Sigmoid colon (tissue), 4 donors: Measurements from ENCODE around the gene CNNM3.

Source experiments
- POLR2A ChIP-seq, 2 donors: fragments of 450-650 bp; IDR thresholded peaks; one replicate each; pipeline ENCODE4 v1.6.1; 2016; ENCODE audit warnings: antibody characterized with exemption in 2 of 2, mild to moderate bottlenecking in 2 of 2, moderate library complexity in 2 of 2
- POLR2AphosphoS5 ChIP-seq, 4 donors: sonication (generic); formaldehyde crosslinking; IDR thresholded peaks; one replicate each; pipeline ENCODE4 v1.6.1; 2017; ENCODE audit warnings: antibody characterized with exemption in 4 of 4
- TF ChIP-seq, protein P1 (sequence below), 4 experiments: fragments of 450-650 bp in 3 of 4; fragments of 200-600 bp in 1 of 4; IDR thresholded peaks; one replicate each; pipeline ENCODE4 v1.5.1; 2016 to 2019; ENCODE audit warnings: antibody characterized with exemption in 4 of 4, mild to moderate bottlenecking in 3 of 4, moderate library complexity in 2 of 4

DNA sequence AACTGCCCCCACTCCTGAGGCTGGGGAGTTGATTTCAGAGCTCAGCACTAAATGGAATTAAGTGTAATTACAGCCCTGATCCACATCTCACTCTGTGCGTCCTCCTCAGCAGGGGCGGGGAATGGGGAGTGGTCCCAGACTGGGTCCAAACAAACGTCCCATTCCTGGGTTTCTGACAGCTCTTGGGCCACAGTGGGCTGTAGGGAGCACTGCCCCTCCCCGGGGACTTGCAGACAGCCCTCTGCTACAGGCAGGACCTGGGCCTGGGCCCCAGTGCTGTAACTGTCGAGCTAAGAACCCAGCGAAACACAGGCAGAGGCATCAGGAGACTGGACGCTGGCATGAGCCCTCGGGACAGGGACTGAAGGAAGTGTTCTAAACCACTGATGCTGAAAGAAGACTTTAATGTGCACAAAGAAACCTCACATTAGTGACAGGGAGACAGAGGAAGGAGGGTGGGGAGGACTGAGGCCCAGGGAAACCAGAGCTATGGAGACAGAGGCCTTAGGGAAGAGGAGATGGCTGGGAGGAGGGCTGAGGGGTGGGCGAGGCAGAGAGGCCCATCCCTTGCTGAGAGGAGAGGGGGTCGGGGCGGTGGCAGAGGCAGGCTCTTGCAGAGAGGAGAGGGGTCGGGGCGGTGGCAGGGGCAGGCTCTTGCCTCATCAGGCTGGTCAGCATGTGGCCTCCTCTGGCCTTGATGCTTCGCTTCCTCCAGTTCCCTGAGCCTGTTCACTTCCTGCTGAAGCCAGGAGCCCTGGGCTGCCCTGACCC, 59.6 kb downstream of the CNNM3 start:
- TF ChIP-seq POLR2A (IDR thresholded peaks at IDR 0.05), result no peak
- TF ChIP-seq, protein P1, sequence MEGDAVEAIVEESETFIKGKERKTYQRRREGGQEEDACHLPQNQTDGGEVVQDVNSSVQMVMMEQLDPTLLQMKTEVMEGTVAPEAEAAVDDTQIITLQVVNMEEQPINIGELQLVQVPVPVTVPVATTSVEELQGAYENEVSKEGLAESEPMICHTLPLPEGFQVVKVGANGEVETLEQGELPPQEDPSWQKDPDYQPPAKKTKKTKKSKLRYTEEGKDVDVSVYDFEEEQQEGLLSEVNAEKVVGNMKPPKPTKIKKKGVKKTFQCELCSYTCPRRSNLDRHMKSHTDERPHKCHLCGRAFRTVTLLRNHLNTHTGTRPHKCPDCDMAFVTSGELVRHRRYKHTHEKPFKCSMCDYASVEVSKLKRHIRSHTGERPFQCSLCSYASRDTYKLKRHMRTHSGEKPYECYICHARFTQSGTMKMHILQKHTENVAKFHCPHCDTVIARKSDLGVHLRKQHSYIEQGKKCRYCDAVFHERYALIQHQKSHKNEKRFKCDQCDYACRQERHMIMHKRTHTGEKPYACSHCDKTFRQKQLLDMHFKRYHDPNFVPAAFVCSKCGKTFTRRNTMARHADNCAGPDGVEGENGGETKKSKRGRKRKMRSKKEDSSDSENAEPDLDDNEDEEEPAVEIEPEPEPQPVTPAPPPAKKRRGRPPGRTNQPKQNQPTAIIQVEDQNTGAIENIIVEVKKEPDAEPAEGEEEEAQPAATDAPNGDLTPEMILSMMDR (IDR thresholded peaks at IDR 0.05), result no peak
- TF ChIP-seq POLR2AphosphoS5 (IDR thresholded peaks at IDR 0.05), result no peak
